Spleen (tissue), 11 donors: ENCODE measurements around the gene ASB10. TPM values are rescaled to one million over a fixed set of nuclear protein-coding genes. Genes with fewer than 3 reads are reported as not detected.
A peak's percentile ranks its signal among the peaks of the same experiment; 100 is the strongest.

Experiments
- DNase-seq: peaks from one replicate; pipeline ENCODE4 v3.0.0-alpha.2; 2020
- H3K27ac ChIP-seq, 8 donors: fragments of 200-600 bp; sonication (generic) in 7 of 8; 1 replicate in 4 of 8; 2 replicates in 4 of 8; pipeline versions ENCODE4 v1.5.0 to v1.8.0; 2016 to 2021; ENCODE audit warnings: inconsistent platforms in 4 of 8, mild to moderate bottlenecking in 4 of 8, moderate library complexity in 1 of 8
- H3K27me3 ChIP-seq, 7 donors: fragments of 200-600 bp; sonication (generic) in 6 of 7; replicated peaks in 1 of 7; 1 replicate in 4 of 7; 2 replicates in 3 of 7; pipeline versions ENCODE4 v1.5.0 to v1.8.0; 2016 to 2021; ENCODE audit warnings: inconsistent platforms in 3 of 7, mild to moderate bottlenecking in 1 of 7
- H3K36me3 ChIP-seq, 6 donors: fragments of 200-600 bp; sonication (generic) in 5 of 6; 1 replicate in 4 of 6; 2 replicates in 2 of 6; pipeline versions ENCODE4 v1.5.0 to v1.8.0; 2016 to 2021; ENCODE audit warnings: inconsistent platforms in 2 of 6
- H3K4me1 ChIP-seq, 6 donors: fragments of 200-600 bp; sonication (generic) in 5 of 6; 1 replicate in 3 of 6; 2 replicates in 3 of 6; pipeline versions ENCODE4 v1.5.0 to v1.8.0; 2016 to 2021; ENCODE audit warnings: inconsistent platforms in 3 of 6
- H3K4me3 ChIP-seq, 8 donors: fragments of 200-600 bp; sonication (generic) in 7 of 8; 1 replicate in 4 of 8; 2 replicates in 4 of 8; pipeline versions ENCODE4 v1.5.0 to v1.8.0; 2016 to 2021; ENCODE audit warnings: inconsistent platforms in 4 of 8, mild to moderate bottlenecking in 4 of 8, moderate library complexity in 2 of 8
- H3K9me3 ChIP-seq, 8 donors: fragments of 200-600 bp; sonication (generic) in 7 of 8; 1 replicate in 4 of 8; 2 replicates in 4 of 8; pipeline versions ENCODE4 v1.5.0 to v1.8.0; 2016 to 2021; ENCODE audit warnings: inconsistent platforms in 4 of 8
- POLR2A ChIP-seq, 3 donors: fragments of 450-650 bp; IDR thresholded peaks; one replicate each; pipeline ENCODE4 v1.5.1; 2017; ENCODE audit warnings: antibody characterized with exemption in 3 of 3, mild to moderate bottlenecking in 1 of 3
- POLR2AphosphoS5 ChIP-seq, 3 donors: sonication (generic); formaldehyde crosslinking; IDR thresholded peaks; one replicate each; pipeline ENCODE4 v1.5.1; 2017; ENCODE audit warnings: antibody characterized with exemption in 3 of 3
- WGBS, 5 donors: extraction: QIAGEN DNeasy Blood & Tissue Kit in 3 of 5; methylation state at CpG; one replicate each; pipeline versions ENCODE4 v1.1.5 to v1.1.7; 2013 to 2018; 5-methylcytosine and 5-hydroxymethylcytosine counted together
- intact Hi-C: fragments of 100-400 bp; cut with DNase I; formaldehyde crosslinking; loops from one replicate; pipeline ENCODE4 v1.15.0; 2023; ENCODE audit warnings: low total_unique reads
- polyA plus RNA-seq, 3 donors: library from polyadenylated mRNA; stranded (reverse); fragments of 200-250 nt; gene quantifications; one replicate each; pipeline ENCODE4 v1.2.1, GENCODE V29; 2013
- total RNA-seq, 7 donors: library from RNA; depleted of rRNA in 3 of 7; stranded (reverse); fragments of >200 nt in 3 of 7; fragmentation: NEBNext Ultra II Directional in 4 of 7; extraction: Animal tissue kit (Norgen Biotek cat#: 25700) in 4 of 7; gene quantifications; one replicate each; pipeline versions ENCODE4 v1.1.0 to v1.2.1, GENCODE V29; 2016 to 2021
- TF ChIP-seq, protein P1 (sequence below), 11 experiments: fragments of 200-600 bp in 7 of 11; fragments of 450-650 bp in 4 of 11; sonication (generic) in 4 of 11; IDR thresholded peaks in 8 of 11; conservative IDR thresholded peaks in 3 of 11; 1 replicate in 7 of 11; 2 replicates in 4 of 11; pipeline versions ENCODE4 v1.4.0 to v1.8.0; 2016 to 2021; ENCODE audit warnings: antibody characterized with exemption in 11 of 11, inconsistent platforms in 4 of 11, mild to moderate bottlenecking in 1 of 11
- donor health status: healthy with polysubstance abuse.
- donor health status: DM: no; HTN: no; CAD: no; lungs with moderate emphysema.
- donor health status: DM: no; HTN: no; CAD: no.
- donor health status: Bipolar disorder and iron deficiency.
- donor health status: healthy.
- donor health status: DM: no; HTN: no; CAD: no.
- donor health status: DM: yes; HTN: yes; CAD: no.

The ASB10 gene
- total and polyA plus RNA-seq, 10 donors: not detected

DNA sequence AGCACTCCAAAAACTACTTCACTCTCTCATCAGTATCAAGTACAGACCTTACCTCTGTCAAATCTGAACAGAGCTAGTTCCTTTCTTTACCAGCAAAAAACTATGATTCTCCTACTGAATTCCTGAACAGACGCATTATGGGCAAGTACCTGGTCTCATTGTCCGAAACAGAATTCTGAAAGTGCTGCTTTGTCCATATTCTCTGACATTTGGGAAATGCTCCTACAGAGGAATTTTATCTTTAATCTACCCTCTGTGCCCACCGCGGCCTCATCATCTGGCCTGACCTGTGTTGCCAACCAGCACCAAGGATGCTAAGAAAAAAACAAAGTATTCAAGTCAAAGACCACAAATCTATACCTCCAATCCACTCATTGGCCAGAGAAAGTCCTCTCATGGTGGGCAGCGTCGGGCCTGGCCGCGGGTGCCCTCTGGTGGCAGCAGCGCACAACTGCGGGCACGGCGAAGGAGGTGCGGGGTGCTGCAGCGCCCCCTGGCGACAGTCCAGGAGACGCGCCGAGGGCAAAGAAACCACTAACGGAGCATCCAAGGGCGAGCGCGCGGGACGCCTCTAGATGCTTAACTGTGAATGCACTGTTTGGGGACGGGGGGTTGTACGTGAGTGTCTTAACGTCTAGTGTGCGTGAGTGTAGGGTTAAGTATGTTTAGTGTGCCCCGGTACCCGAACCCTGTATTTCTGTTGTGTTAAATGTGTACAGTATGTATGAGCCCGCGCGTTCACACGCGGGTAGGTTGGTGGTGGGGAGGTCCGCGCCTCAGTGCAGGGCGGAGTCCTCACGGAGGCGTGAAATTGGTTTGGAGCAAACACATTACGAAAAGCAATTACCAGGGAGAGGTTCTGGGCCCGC, 14.5 kb downstream of the ASB10 start:
- Histone ChIP-seq H3K36me3 (no peaks in the 10 kb centered on the region), H3K27me3 (peaks cover 0 to 95% (median 32%) of the 10 kb centered on the region in 7 donors), H3K4me3 (no peak overlapping the region), H3K4me1 (peaks cover 0 to 19% (median 9%) of the 10 kb centered on the region in 6 donors), H3K27ac (no peak overlapping the region), H3K9me3 (peaks cover 0 to 3% (median 0%) of the 10 kb centered on the region in 8 donors)
- 20 to 26% (median 23%) methylated on average over 42 of the region's 42 CpGs for WGBS, 5 donors
- intact Hi-C loops: loop anchor here (5.0 kb wide), 1 partner anchor 45 kb away; no protein-coding TSS in a partner anchor
- peak; percentile 96 for DNase-seq
- TF ChIP-seq, protein P1, sequence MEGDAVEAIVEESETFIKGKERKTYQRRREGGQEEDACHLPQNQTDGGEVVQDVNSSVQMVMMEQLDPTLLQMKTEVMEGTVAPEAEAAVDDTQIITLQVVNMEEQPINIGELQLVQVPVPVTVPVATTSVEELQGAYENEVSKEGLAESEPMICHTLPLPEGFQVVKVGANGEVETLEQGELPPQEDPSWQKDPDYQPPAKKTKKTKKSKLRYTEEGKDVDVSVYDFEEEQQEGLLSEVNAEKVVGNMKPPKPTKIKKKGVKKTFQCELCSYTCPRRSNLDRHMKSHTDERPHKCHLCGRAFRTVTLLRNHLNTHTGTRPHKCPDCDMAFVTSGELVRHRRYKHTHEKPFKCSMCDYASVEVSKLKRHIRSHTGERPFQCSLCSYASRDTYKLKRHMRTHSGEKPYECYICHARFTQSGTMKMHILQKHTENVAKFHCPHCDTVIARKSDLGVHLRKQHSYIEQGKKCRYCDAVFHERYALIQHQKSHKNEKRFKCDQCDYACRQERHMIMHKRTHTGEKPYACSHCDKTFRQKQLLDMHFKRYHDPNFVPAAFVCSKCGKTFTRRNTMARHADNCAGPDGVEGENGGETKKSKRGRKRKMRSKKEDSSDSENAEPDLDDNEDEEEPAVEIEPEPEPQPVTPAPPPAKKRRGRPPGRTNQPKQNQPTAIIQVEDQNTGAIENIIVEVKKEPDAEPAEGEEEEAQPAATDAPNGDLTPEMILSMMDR (IDR thresholded peaks at IDR 0.05 in 8 of 11, conservative IDR thresholded peaks at IDR 0.05 in 3 of 11): peak; percentile 98 to 100 (median 100)
- TF ChIP-seq POLR2A (IDR thresholded peaks at IDR 0.05) (peak in 1 of 3 donors; percentile 17), POLR2AphosphoS5 (IDR thresholded peaks at IDR 0.05) (peak; percentile 43 to 84 (median 73))

DNA sequence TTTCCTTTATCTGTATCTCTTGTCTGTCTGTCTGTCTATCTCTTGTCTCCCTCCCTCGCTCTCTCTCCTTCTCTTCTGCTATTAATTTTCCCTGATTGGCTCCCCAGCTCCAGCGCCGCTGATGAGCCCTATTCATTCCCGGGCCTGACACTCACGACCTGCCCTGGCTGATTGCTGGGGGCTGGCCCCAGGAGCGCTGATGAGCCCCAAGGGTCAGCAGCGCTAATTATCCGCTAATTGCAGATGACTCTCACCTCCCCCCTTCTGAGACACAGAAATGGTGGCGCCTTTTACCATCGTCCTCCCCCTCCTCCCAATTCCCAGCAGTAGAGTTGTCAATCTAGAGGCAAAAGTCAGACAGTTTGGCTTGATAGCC, 18.3 kb downstream of the ASB10 start:
- Histone ChIP-seq H3K36me3 (no peaks in the 10 kb centered on the region), H3K4me3 (no peak overlapping the region), H3K4me1 (peaks cover 7 to 30% (median 20%) of the 10 kb centered on the region in 6 donors), H3K9me3 (no peaks in the 10 kb centered on the region), H3K27me3 (peaks cover 0 to 94% (median 58%) of the 10 kb centered on the region in 7 donors), H3K27ac (no peak overlapping the region)
- no peak for DNase-seq
- TF ChIP-seq, protein P1 (IDR thresholded peaks at IDR 0.05 in 8 of 11, conservative IDR thresholded peaks at IDR 0.05 in 3 of 11): no peak
- TF ChIP-seq POLR2AphosphoS5 (IDR thresholded peaks at IDR 0.05): no peak
- no peak for TF ChIP-seq POLR2A (IDR thresholded peaks at IDR 0.05)
- intact Hi-C loops: no loop called here
- WGBS, 5 donors: 36 to 48% (median 39%) methylated on average over 10 of the region's 10 CpGs

DNA sequence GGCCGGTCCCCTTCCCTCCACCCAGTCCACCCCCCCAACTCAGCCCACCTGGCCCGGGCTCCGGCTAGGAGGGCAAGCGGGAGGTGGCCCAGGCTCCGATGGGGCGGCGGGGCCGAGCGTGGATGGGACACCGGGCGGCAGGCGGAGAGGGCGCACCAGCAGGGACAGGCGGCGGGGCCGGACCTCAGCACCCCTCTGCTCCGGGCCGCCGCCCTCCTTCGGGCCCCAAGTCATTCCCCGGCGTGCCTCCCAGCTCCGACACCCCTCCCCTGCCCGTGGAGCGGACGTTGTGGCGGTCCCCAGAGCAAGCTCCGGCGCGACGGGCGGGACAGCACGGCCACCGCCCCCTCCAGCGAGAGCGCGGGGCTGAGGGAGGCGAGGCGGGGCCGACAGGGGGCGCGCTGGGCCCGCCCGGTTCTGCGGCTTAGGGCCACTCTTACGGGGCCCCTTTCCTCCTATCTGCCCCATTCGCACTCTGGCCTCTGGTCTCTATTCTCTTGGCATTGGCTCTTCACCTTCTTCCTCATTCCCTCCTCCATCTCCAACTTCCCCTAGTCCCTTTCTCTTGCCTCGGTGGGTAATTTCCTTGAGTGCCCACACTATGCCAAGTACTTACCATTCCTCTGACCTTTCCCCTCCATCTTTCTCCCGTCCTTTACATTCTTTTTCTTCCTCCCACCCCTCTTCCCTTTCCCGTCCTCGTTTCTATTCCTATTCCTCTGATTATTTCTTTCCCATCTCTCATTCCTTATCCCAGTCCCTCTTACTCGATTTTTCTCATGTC, 18.9 kb downstream of the ASB10 start:
- intact Hi-C loops: no loop called here
- TF ChIP-seq, protein P1 (IDR thresholded peaks at IDR 0.05 in 8 of 11, conservative IDR thresholded peaks at IDR 0.05 in 3 of 11): peak in 9 of 11 experiments; percentile 37 to 84 (median 73)
- peak in 1 of 3 donors; percentile 39 for TF ChIP-seq POLR2AphosphoS5 (IDR thresholded peaks at IDR 0.05)
- TF ChIP-seq POLR2A (IDR thresholded peaks at IDR 0.05): no peak
- H3K4me3 ChIP-seq: peak overlapping the region; percentile 27 to 74 (median 43)
- no peaks in the 10 kb centered on the region for H3K9me3 ChIP-seq
- peaks cover 7 to 30% (median 20%) of the 10 kb centered on the region in 6 donors for H3K4me1 ChIP-seq
- DNase-seq: no peak
- H3K27me3 ChIP-seq: peaks cover 0 to 94% (median 57%) of the 10 kb centered on the region in 7 donors
- no peaks in the 10 kb centered on the region for H3K36me3 ChIP-seq
- WGBS, 5 donors: 2 to 3% (median 2%) methylated on average over 35 to 52 of the region's 52 CpGs
- H3K27ac ChIP-seq: no peak overlapping the region
